HEK293T (cell line): Measurements from ENCODE around the gene KXD1.

Source experiments
- ARNT ChIP-seq: fragments of 450-650 bp; IDR thresholded peaks from 2 replicates; pipeline ENCODE4 v1.6.1; 2017; ENCODE audit warnings: mild to moderate bottlenecking
- BHLHE40 ChIP-seq: fragments of 450-650 bp; IDR thresholded peaks from 2 replicates; pipeline ENCODE4 v1.6.1; 2016; ENCODE audit warnings: mild to moderate bottlenecking, moderate library complexity, borderline replicate concordance
- ELF4 ChIP-seq: fragments of 450-650 bp; IDR thresholded peaks from 2 replicates; pipeline ENCODE4 v1.6.1; 2017; ENCODE audit warnings: antibody characterized with exemption
- FOXA1 ChIP-seq: fragments of 450-650 bp; IDR thresholded peaks from 2 replicates; pipeline ENCODE4 v1.6.1; 2016; ENCODE audit warnings: mild to moderate bottlenecking
- FOXK2 ChIP-seq: fragments of 450-650 bp; IDR thresholded peaks from 2 replicates; pipeline ENCODE4 v1.6.1; 2016; ENCODE audit warnings: mild to moderate bottlenecking
- FOXM1 ChIP-seq: fragments of 450-650 bp; IDR thresholded peaks from 2 replicates; pipeline ENCODE4 v1.6.1; 2017; ENCODE audit warnings: mild to moderate bottlenecking, borderline replicate concordance
- L3MBTL2 ChIP-seq: fragments of 450-650 bp; conservative IDR thresholded peaks from 2 replicates; pipeline ENCODE4 v1.6.1; 2016; ENCODE audit warnings: mild to moderate bottlenecking
- LEF1 ChIP-seq: fragments of 450-650 bp; IDR thresholded peaks from 2 replicates; pipeline ENCODE4 v1.6.1; 2017; ENCODE audit warnings: mild to moderate bottlenecking, borderline replicate concordance
- NFRKB ChIP-seq: fragments of 450-650 bp; IDR thresholded peaks from 2 replicates; pipeline ENCODE4 v1.6.1; 2016; ENCODE audit warnings: mild to moderate bottlenecking, moderate library complexity
- PKNOX1 ChIP-seq: fragments of 450-650 bp; IDR thresholded peaks from 2 replicates; pipeline ENCODE4 v1.6.1; 2016
- SP1 ChIP-seq: fragments of 450-650 bp; IDR thresholded peaks from 2 replicates; pipeline ENCODE4 v1.6.1; 2017
- SUZ12 ChIP-seq: fragments of 450-650 bp; IDR thresholded peaks from 2 replicates; pipeline ENCODE4 v1.6.1; 2016; ENCODE audit warnings: mild to moderate bottlenecking
- TARDBP ChIP-seq: fragments of 450-650 bp; IDR thresholded peaks from 2 replicates; pipeline ENCODE4 v1.6.1; 2016

- TF ChIP-seq FOXA1 (no peak), BHLHE40 (no peak), ARNT (no peak), LEF1 (no peak), ELF4 (no peak), FOXM1 (no peak), SUZ12 (no peak), PKNOX1 (no peak), SP1 (no peak), L3MBTL2 (no peak), FOXK2 (no peak), NFRKB (no peak), TARDBP (no peak)
Measured at GRCh38 chr19:18610556-18611326, 53.1 kb downstream of the KXD1 start.
